ENCODE data around the gene CASP14.

- no peak for TF ChIP-seq POLR2A (IDR thresholded peaks at IDR 0.05)
- TF ChIP-seq CTCF (IDR thresholded peaks at IDR 0.05) = no peak
These were observed 12.8 kb downstream of the CASP14 start for GRCh38 chr19:15062036-15062435.
